Stomach (tissue), 9 donors: Measurements from ENCODE around the gene TIGD3. TPM values are rescaled to one million over a fixed set of nuclear protein-coding genes. Genes with fewer than 3 reads are reported as not detected.
A peak's percentile ranks its signal among the peaks of the same experiment; 100 is the strongest.

Experiments used
- DNase-seq, 2 donors: peaks; one replicate each; pipeline versions ENCODE4 v3.0.0 to v3.0.0-alpha.2; 2013 to 2019
- H3K27ac ChIP-seq, 5 donors: fragments of 200-600 bp in 4 of 5; sonication (generic) in 4 of 5; one replicate each; pipeline ENCODE4 v1.5.1; 2013 to 2019; ENCODE audit warnings: mild to moderate bottlenecking in 1 of 5, moderate library complexity in 1 of 5
- H3K27me3 ChIP-seq, 3 donors: fragments of 200-600 bp; sonication (generic); one replicate each; pipeline ENCODE4 v1.5.1; 2017 to 2019; ENCODE audit warnings: mixed run types in 1 of 3
- H3K36me3 ChIP-seq, 4 donors: fragments of 200-600 bp; sonication (generic); 1 replicate in 3 of 4; 2 replicates in 1 of 4; pipeline ENCODE4 v1.5.1; 2016 to 2019
- H3K4me1 ChIP-seq, 4 donors: fragments of 200-600 bp; sonication (generic); one replicate each; pipeline ENCODE4 v1.5.1; 2016 to 2019
- H3K4me3 ChIP-seq, 4 donors: fragments of 200-600 bp; sonication (generic) in 3 of 4; one replicate each; pipeline ENCODE4 v1.5.1; 2016 to 2019; ENCODE audit warnings: mild to moderate bottlenecking in 1 of 4
- H3K9me3 ChIP-seq, 4 donors: fragments of 200-600 bp; sonication (generic); one replicate each; pipeline ENCODE4 v1.5.1; 2016 to 2019
- CTCF ChIP-seq, 7 experiments: fragments of 450-650 bp in 4 of 7; fragments of 200-600 bp in 3 of 7; sonication (generic) in 3 of 7; IDR thresholded peaks; one replicate each; pipeline ENCODE4 v1.5.1; 2016 to 2019; ENCODE audit warnings: antibody characterized with exemption in 7 of 7, control low read depth in 2 of 7, mild to moderate bottlenecking in 1 of 7
- EP300 ChIP-seq: sonication (generic); formaldehyde crosslinking; IDR thresholded peaks from one replicate; pipeline ENCODE4 v1.6.1; 2017; ENCODE audit warnings: antibody characterized with exemption
- POLR2A ChIP-seq, 4 donors: fragments of 450-650 bp; IDR thresholded peaks; one replicate each; pipeline ENCODE4 v1.6.1; 2016; ENCODE audit warnings: antibody characterized with exemption in 4 of 4, control low read depth in 2 of 4, mild to moderate bottlenecking in 1 of 4, moderate library complexity in 1 of 4
- POLR2AphosphoS5 ChIP-seq, 3 donors: sonication (generic); formaldehyde crosslinking; IDR thresholded peaks; one replicate each; pipeline ENCODE4 v1.6.1; 2016; ENCODE audit warnings: antibody characterized with exemption in 3 of 3
- WGBS, 5 donors: extraction: QIAGEN DNeasy Blood & Tissue Kit in 3 of 5; methylation state at CpG; one replicate each; pipeline versions ENCODE4 v1.1.5 to v1.1.7; 2013 to 2018; 5-methylcytosine and 5-hydroxymethylcytosine counted together
- intact Hi-C: fragments of 100-400 bp; cut with DNase I; formaldehyde crosslinking; loops from one replicate; pipeline ENCODE4 v1.15.1; 2023; ENCODE audit warnings: low total_unique reads
- polyA plus RNA-seq, 3 donors: library from polyadenylated mRNA; stranded (reverse); fragments of 200-250 nt; gene quantifications; one replicate each; pipeline ENCODE4 v1.2.3, GENCODE V29; 2013
- total RNA-seq, 5 donors: library from RNA; depleted of rRNA; stranded (reverse); fragments of >200 nt; gene quantifications; one replicate each; pipeline versions ENCODE4 v1.1.0 to v1.2.3, GENCODE V29; 2014 to 2016
- donor health status: healthy with polysubstance abuse.
- donor health status: Bipolar disorder and iron deficiency.
- donor health status: healthy.

The TIGD3 gene
- total and polyA plus RNA-seq, 8 donors, result 0.25 to 4.5 (median 0.44) TPM; not detected in 5

DNA sequence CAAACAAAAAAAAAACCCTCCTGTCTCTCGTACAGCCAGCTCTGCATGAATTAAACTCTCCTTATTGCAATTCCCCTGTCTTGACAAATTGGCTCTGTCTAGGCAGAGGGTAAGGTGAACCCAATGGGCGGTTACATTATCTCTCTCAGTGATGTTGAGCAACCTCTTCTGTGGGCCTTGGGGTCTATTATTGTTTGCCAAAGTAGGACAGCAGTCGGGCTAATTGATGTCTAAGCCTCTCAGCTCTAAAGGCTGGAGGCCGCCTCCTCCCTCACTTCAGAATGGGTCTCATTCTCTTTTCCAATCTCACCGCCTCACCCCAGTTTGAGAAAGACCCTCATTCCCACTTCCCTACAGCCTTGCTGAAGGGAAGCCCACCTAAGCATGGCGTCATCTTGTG is 29.2 kb downstream of the TIGD3 start:
- no peak overlapping the region for H3K4me3 ChIP-seq
- no peaks in the 10 kb centered on the region for H3K27me3 ChIP-seq
- peaks cover 0 to 4% (median 2%) of the 10 kb centered on the region in 4 donors for H3K36me3 ChIP-seq
- no peak for DNase-seq
- peak overlapping the region; percentile 37 to 100 (median 97) for H3K27ac ChIP-seq
- TF ChIP-seq EP300 (no peak), POLR2AphosphoS5 (IDR thresholded peaks at IDR 0.05) (no peak), POLR2A (IDR thresholded peaks at IDR 0.05) (no peak), CTCF (IDR thresholded peaks at IDR 0.05) (no peak)
- WGBS, 5 donors, result 83 to 91% (median 88%) methylated on average over 6 of the region's 6 CpGs
- intact Hi-C loops, result no loop called here
- peaks cover 58 to 88% (median 78%) of the 10 kb centered on the region in 4 donors for H3K4me1 ChIP-seq
- H3K9me3 ChIP-seq, result no peaks in the 10 kb centered on the region

DNA sequence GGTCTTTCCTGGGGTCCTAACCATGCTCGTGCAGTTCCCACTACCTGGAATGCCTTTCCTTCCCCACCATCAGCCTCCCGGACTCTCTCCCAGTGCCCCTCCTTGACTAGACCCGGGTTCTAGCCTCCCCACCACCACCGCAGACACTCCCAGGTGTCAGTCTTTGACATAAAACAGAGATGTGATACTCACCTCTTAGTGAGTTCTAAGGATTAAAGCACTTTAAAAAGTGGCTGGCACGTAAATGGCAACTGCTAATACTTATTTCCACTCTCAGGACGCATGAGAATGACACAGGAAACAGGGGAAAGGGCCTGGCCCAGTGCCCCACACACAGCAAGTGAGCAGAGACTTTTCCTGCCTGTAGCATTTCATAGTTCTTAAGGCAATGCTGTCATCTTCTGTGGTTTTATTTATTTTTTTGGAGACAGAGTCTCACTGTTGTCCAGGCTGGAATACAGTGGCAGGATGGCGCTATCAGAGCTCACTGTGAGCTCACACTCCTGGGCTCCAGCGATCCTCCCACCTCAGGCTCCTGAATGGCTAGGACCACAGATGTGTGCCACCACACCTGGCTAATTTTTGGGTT is 29.8 kb downstream of the TIGD3 start:
- Histone ChIP-seq H3K9me3 (no peaks in the 10 kb centered on the region), H3K4me1 (peaks cover 64 to 91% (median 83%) of the 10 kb centered on the region in 4 donors), H3K27ac (peak overlapping the region; percentile 37 to 100 (median 97)), H3K36me3 (peaks cover 0 to 10% (median 7%) of the 10 kb centered on the region in 4 donors), H3K4me3 (no peak overlapping the region), H3K27me3 (no peaks in the 10 kb centered on the region)
- no peak for DNase-seq
- intact Hi-C loops, result no loop called here
- whole genome bisulfite sequencing, 5 donors, result 73 to 81% (median 75%) methylated on average over 8 of the region's 8 CpGs
- no peak for TF ChIP-seq CTCF (IDR thresholded peaks at IDR 0.05)
- TF ChIP-seq POLR2A (IDR thresholded peaks at IDR 0.05), result no peak
- peak in 1 of 3 donors; percentile 10 for TF ChIP-seq POLR2AphosphoS5 (IDR thresholded peaks at IDR 0.05)
- TF ChIP-seq EP300, result no peak

- peak within 1 kb of the TSS; percentile 71 to 88 (median 81) for H3K4me3 ChIP-seq
- H3K27me3 ChIP-seq, result no peaks in the 10 kb centered on the region
- 0 to 4% (median 1%) methylated on average over 13 to 76 of the region's 76 CpGs for WGBS, 5 donors
- peak; percentile 91 to 97 (median 96) for TF ChIP-seq POLR2AphosphoS5 (IDR thresholded peaks at IDR 0.05)
- TF ChIP-seq CTCF (IDR thresholded peaks at IDR 0.05), result no peak
- peak in 1 of 4 donors; percentile 50 for TF ChIP-seq POLR2A (IDR thresholded peaks at IDR 0.05)
- H3K36me3 ChIP-seq, result peaks cover under 1 to 28% (median 22%) of the 10 kb centered on the region in 4 donors
- intact Hi-C loops, result no loop called here
- peaks cover 73 to 95% (median 86%) of the 10 kb centered on the region in 4 donors for H3K4me1 ChIP-seq
- peak; percentile 95 to 97 for DNase-seq
- peak within 1 kb of the TSS; percentile 87 to 100 (median 97) for H3K27ac ChIP-seq
- no peaks in the 10 kb centered on the region for H3K9me3 ChIP-seq
Observed at GRCh38 chr11:65386307-65387140, 32.0 kb downstream of the TIGD3 start, which contains the start of gene FRMD8. TSS of gene FRMD8 (plus strand) at chr11:65386637. CDS start at chr11:65387037, 400 bp downstream.

GRCh38 chr11:65388731-65389130 is 34.2 kb downstream of the TIGD3 start:
- WGBS, 5 donors, result 87 to 100% (median 94%) methylated on average over 4 of the region's 4 CpGs
- H3K4me1 ChIP-seq, result peaks cover 56 to 82% (median 69%) of the 10 kb centered on the region in 4 donors
- intact Hi-C loops, result no loop called here
- DNase-seq, result no peak
- peaks cover 9 to 50% (median 44%) of the 10 kb centered on the region in 4 donors for H3K36me3 ChIP-seq
- no peaks in the 10 kb centered on the region for H3K9me3 ChIP-seq
- TF ChIP-seq CTCF (IDR thresholded peaks at IDR 0.05) (no peak), POLR2AphosphoS5 (IDR thresholded peaks at IDR 0.05) (no peak), POLR2A (IDR thresholded peaks at IDR 0.05) (no peak), EP300 (no peak)
- no peaks in the 10 kb centered on the region for H3K27me3 ChIP-seq
- H3K4me3 ChIP-seq, result peak overlapping the region in 1 of 4 donors; percentile 78
- H3K27ac ChIP-seq, result peak overlapping the region in 3 of 5 donors; percentile 52 to 71 (median 66)
